ENCODE data around the gene KCNC3. TPM values are rescaled to one million over a fixed set of nuclear protein-coding genes. Genes with fewer than 3 reads are reported as not detected.

The KCNC3 gene
- total RNA-seq, 2 experiments from 2014 or later = 4.2 to 4.3 TPM

DNA sequence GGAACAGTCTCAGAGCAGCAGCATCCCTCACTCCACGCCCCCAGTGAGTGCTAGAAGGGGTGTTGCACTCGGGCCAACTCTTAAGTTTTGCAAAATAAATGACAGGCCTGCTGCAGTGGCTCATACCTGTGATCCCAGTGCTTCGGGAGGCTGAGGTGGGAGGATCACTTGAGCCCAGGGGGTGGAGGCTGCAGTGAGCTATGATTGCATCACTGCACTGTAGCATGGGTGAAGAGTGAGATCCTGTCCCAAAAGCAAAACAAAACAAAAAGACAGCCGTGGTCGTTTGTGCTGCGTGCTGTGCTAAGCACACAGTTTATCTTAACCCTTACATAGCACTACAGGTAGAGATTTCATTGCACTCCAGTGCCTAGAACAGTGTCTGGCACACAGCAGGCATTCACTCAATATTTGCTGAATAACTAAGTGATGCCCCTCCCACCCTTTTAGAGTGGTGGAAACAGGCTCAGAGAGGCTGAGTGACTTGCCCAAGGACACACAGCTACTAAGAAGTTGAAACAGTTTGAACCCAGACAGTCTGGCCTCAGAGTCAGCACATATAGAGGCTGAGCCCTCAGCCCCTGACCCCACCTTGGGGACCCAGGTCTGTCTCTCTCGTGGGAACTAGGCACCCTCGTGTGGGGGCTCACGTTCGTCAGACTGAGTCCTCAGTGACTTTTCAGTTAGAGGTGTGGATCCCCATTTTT, 18.3 kb downstream of the KCNC3 start:
- POLR2A ChIA-PET = no interaction called here
- DNase-seq = no peak
- no peak overlapping the region for H3K4me3 Mint-ChIP-seq
- H3K27me3 Mint-ChIP-seq = peaks cover 58% of the 10 kb centered on the region
- no peaks in the 10 kb centered on the region for H3K9me3 Mint-ChIP-seq
- no peak overlapping the region for H3K27ac Mint-ChIP-seq
- CTCF ChIA-PET = no interaction called here
- H3K36me3 Mint-ChIP-seq (ENCODE audit: low read depth) = no peaks in the 10 kb centered on the region
- peaks cover 7% of the 10 kb centered on the region for H3K4me1 Mint-ChIP-seq

DNA sequence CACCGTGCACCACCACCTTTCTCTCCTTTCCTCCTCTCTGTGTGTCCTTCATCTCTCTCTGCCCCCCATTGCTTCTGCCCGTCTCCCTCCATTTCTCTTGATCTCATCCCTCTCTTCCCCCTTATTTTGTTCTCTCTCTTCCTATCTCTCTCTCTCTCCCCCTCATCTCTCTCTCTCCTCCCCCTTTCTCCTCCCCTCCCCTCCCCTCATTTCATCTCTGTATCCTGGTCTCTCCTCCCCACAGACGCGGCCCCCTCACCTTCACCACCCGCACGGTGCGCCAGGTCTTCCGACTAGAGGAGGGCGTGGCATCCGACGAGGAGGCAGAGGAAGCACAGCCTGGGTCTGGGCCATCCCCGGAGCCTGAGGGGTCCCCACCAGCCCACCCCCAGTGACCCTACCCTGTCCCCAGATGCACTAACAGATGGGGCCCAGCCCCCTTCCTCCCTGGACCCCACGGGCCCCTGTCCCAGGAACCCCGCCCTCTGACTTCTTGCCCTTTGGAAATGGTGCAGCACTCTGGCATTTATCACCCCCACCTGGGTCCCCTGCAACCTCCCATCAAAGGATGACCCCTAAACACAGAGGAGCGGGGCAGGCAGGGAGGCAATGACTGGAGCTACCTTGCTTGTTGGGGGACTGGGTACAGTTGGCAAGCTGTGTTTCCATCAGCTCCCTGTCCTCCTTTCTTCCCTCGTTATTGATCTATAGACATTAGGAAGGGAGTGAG, 19.6 kb downstream of the KCNC3 start:
- Mint-ChIP-seq H3K4me1 (peaks cover 2% of the 10 kb centered on the region), H3K9me3 (no peaks in the 10 kb centered on the region), H3K27ac (no peak overlapping the region), H3K4me3 (no peak overlapping the region), H3K27me3 (peaks cover 58% of the 10 kb centered on the region), H3K36me3 (ENCODE audit: low read depth) (no peaks in the 10 kb centered on the region)
- POLR2A ChIA-PET = no interaction called here
- CTCF ChIA-PET = no interaction called here
- DNase-seq = no peak

DNA sequence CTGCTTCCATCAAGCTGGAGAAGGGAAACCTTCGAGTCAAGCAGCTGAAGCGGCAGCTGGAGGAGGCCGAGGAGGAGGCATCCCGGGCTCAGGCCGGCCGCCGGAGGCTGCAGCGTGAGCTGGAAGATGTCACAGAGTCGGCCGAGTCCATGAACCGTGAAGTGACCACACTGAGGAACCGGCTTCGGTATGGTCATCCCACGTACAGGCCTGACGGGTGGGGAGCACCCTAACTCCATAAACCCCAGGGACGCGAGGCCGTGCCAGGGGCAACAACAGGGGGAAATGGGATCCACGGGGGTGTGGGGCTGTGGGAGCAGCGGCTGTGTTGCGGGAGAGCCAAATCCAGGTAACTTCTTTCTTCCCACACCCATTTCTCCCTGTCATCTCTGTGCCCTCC, 20.2 kb downstream of the KCNC3 start:
- H3K27me3 Mint-ChIP-seq = peaks cover 54% of the 10 kb centered on the region
- H3K4me1 Mint-ChIP-seq = peaks cover 2% of the 10 kb centered on the region
- no peaks in the 10 kb centered on the region for H3K36me3 Mint-ChIP-seq (ENCODE audit: low read depth)
- ChIA-PET POLR2A (no interaction called here), CTCF (no interaction called here)
- H3K4me3 Mint-ChIP-seq = no peak overlapping the region
- no peak overlapping the region for H3K27ac Mint-ChIP-seq
- no peak for DNase-seq
- H3K9me3 Mint-ChIP-seq = no peaks in the 10 kb centered on the region

DNA sequence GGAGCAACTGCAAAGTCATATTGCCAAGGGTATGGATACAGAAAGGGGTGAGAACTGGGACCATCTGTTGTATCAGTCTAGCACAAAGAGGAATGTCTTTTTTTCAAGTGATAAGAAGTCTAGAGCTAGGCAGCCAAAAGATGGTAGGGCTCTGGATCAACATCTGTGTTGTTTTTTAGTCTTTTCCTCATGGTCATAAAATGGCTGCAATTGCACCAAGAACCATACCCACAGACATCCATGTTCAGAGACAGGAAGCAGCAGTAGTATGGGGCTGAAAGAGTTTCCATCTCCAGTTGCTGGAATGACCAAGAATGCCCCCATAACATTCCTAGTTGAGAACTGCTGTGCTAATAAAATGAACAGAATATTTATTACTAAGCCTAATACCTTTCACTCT, 25.6 kb downstream of the KCNC3 start:
- peaks cover 17% of the 10 kb centered on the region for H3K4me1 Mint-ChIP-seq
- peaks cover 24% of the 10 kb centered on the region for H3K27me3 Mint-ChIP-seq
- ChIA-PET POLR2A (no interaction called here), CTCF (no interaction called here)
- H3K9me3 Mint-ChIP-seq = no peaks in the 10 kb centered on the region
- no peak overlapping the region for H3K4me3 Mint-ChIP-seq
- DNase-seq = no peak
- H3K27ac Mint-ChIP-seq = no peak overlapping the region
- H3K36me3 Mint-ChIP-seq (ENCODE audit: low read depth) = no peaks in the 10 kb centered on the region

DNA sequence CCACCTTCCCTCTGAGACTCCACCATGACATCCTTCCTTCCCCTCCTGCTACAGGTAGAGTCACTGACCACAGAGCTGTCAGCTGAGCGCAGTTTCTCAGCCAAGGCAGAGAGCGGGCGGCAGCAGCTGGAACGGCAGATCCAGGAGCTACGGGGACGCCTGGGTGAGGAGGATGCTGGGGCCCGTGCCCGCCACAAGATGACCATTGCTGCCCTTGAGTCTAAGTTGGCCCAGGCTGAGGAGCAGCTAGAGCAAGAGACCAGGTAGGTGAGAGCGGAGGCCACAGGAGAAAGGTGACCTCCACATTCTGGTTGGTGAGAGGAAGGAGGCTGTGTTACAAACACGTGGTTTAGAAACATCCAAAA, 27.6 kb downstream of the KCNC3 start:
- H3K9me3 Mint-ChIP-seq = no peaks in the 10 kb centered on the region
- no peaks in the 10 kb centered on the region for H3K36me3 Mint-ChIP-seq (ENCODE audit: low read depth)
- H3K4me3 Mint-ChIP-seq = no peak overlapping the region
- ChIA-PET CTCF (interaction anchor here (1.5 to 1.8 kb wide), 2 partner anchors 166 to 254 kb away, joined by 3 to 4 read pairs; no protein-coding TSS in a partner anchor), POLR2A (interaction anchor here (1.5 kb wide), 1 partner anchor 31 kb away, joined by 3 read pairs; no protein-coding TSS in a partner anchor)
- peaks cover 15% of the 10 kb centered on the region for H3K27me3 Mint-ChIP-seq
- H3K27ac Mint-ChIP-seq = no peak overlapping the region
- peaks cover 17% of the 10 kb centered on the region for H3K4me1 Mint-ChIP-seq
- DNase-seq = no peak

DNA sequence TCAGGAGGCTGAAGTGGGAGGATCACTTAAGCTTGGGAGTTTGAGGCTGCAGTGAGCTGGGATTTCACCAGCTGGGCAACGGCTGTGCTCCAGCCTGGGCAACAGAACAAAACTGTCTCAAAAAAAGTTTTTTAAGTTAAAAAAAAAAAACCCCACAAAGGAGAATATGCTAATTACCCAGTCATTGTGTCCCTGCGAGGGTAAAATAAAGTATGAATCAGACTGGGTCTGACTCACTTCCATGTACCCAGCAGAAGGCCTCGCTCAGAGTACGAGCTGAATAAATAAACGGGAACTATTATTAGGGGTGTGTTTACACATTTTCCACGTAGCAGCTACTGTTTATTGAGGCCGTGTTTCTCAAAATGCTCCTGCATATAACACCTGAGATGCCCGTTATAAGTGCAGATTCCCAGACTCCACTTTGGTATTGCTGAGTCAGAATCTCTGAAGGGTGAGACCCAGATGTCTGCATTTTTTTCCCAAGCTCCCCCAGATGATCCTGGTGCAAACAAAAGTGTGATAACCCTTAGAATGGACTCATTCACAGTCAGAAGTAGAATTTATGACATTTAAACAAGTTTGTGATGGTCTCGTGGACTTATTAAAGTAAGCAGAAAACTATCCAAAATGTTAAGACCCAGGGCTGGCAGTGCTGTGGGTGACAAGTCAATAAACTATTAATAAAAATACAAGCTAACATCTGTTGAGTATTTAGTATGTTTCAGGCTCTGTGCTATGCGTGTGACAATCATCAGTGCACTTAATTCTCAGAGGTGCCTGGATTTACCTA, 28.2 kb downstream of the KCNC3 start:
- H3K36me3 Mint-ChIP-seq (ENCODE audit: low read depth) = no peaks in the 10 kb centered on the region
- H3K27ac Mint-ChIP-seq = no peak overlapping the region
- no peak overlapping the region for H3K4me3 Mint-ChIP-seq
- ChIA-PET CTCF (interaction anchor here (0.8 to 1.8 kb wide), 3 partner anchors 42 to 255 kb away, joined by 3 to 4 read pairs (median 3); no protein-coding TSS in a partner anchor), POLR2A (interaction anchor here (1.5 kb wide), 1 partner anchor 32 kb away, joined by 3 read pairs; no protein-coding TSS in a partner anchor)
- DNase-seq = no peak
- H3K27me3 Mint-ChIP-seq = peaks cover 15% of the 10 kb centered on the region
- H3K9me3 Mint-ChIP-seq = no peaks in the 10 kb centered on the region
- peaks cover 17% of the 10 kb centered on the region for H3K4me1 Mint-ChIP-seq

DNA sequence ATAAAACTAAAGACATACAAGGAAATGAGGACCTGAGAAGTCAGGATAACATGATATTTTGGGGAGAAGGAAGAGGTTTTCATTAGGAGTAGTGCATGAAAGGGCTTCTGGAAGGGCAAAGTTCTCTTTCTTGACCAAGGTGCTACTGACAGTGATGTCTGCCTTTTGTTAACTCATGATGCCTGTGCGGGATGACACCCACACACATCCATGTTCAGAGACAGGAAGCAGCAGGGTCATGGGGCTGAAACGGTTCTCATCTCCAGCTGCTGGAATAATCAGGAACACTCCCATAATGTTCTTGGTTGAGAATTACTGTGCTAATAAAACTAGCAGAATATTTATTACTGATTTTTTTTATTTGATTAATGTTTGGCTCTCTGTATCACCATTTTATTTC, 29.1 kb downstream of the KCNC3 start:
- Mint-ChIP-seq H3K4me1 (peaks cover 17% of the 10 kb centered on the region), H3K36me3 (ENCODE audit: low read depth) (no peaks in the 10 kb centered on the region), H3K27me3 (peaks cover 13% of the 10 kb centered on the region), H3K9me3 (no peaks in the 10 kb centered on the region), H3K27ac (no peak overlapping the region), H3K4me3 (no peak overlapping the region)
- no peak for DNase-seq
- ChIA-PET CTCF (interaction anchor here (1.5 to 1.8 kb wide), 2 partner anchors 164 to 256 kb away, joined by 3 to 4 read pairs; no protein-coding TSS in a partner anchor), POLR2A (no interaction called here)

DNA sequence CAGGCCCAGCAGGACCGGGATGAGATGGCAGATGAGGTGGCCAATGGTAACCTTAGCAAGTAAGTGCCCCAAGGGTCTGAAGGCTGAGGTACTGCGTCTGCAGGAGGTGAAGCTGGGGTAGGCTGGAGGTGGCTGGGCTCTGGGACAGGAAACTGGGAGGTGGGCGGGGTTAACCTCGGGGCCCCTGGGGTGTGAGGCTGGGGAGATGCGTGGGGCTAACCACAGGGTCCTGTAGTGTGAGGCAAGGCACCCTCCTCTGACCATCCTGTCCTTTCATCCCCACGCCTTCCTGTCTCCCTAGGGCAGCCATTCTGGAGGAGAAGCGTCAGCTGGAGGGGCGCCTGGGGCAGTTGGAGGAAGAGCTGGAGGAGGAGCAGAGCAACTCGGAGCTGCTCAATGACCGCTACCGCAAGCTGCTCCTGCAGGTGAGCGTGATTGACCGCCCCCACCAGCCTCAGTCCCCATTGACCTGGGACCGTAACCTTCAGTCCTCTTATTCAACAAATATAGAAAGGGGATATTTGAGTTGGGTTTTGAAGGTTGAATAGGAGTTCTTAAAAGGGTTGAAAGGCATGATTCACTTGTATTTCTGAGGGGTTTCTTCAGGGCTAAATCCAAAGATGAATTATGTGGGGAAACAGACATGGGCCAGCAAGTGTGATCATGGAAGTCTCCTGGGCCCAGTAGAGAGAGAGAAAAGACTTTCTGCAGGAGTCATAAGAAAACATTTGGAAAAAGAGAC, 35.7 kb downstream of the KCNC3 start:
- H3K27me3 Mint-ChIP-seq = peaks cover 5% of the 10 kb centered on the region
- ChIA-PET POLR2A (no interaction called here), CTCF (no interaction called here)

DNA sequence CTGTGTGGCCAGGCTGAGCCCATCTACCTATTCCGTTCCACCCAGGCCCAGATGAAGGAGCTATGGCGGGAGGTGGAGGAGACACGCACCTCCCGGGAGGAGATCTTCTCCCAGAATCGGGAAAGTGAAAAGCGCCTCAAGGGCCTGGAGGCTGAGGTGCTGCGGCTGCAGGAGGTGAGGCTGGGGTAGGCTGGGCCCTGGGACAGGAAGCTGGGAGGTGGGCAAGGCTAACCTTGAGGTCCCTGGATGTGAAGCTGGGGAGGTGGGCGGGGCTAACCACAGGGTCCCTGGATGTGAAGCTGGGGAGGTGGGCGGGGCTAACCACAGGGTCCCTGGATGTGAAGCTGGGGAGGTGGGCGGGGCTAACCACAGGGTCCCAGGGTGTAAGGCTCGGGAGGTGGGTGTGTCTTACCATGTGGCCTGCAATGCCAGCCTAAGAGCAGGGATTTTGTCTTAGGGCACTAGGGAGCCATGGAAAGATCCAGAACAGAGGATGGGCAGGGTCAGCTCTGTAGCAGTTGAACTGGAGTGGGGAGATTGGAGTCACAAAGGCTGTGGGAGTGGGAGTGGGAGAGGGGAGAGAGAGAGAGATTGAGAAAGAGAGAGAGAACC, 36.9 kb downstream of the KCNC3 start:
- POLR2A ChIA-PET = no interaction called here
- Mint-ChIP-seq H3K4me3 (no peak overlapping the region), H3K36me3 (ENCODE audit: low read depth) (no peaks in the 10 kb centered on the region), H3K4me1 (no peaks in the 10 kb centered on the region), H3K9me3 (peaks cover 5% of the 10 kb centered on the region), H3K27me3 (peaks cover 5% of the 10 kb centered on the region), H3K27ac (no peak overlapping the region)
- CTCF ChIA-PET = no interaction called here
- no peak for DNase-seq

More for the DNA sequence above, 35.7 kb downstream of the KCNC3 start:
- Mint-ChIP-seq H3K36me3 (ENCODE audit: low read depth) (no peaks in the 10 kb centered on the region), H3K4me3 (no peak overlapping the region), H3K9me3 (peaks cover 2% of the 10 kb centered on the region), H3K27ac (no peak overlapping the region), H3K4me1 (no peaks in the 10 kb centered on the region)
- no peak for DNase-seq

DNA sequence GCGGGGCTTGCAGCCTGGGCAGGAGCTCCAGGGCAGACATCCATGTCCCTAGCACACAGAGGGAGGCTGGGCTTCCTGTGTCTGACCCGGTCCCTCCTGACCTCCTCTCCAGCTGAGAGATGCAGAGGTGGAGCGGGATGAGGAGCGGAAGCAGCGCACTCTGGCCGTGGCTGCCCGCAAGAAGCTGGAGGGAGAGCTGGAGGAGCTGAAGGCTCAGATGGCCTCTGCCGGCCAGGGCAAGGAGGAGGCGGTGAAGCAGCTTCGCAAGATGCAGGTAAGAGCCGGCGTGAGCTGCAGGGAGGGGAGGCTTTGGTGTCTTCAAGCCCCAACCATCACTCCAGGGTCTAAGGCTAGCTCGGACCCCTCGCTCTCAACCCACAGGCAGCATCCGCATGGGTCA, 38.4 kb downstream of the KCNC3 start:
- H3K27me3 Mint-ChIP-seq = peaks cover 6% of the 10 kb centered on the region
- H3K27ac Mint-ChIP-seq = no peak overlapping the region
- no peak overlapping the region for H3K4me3 Mint-ChIP-seq
- peaks cover 9% of the 10 kb centered on the region for H3K9me3 Mint-ChIP-seq
- POLR2A ChIA-PET = no interaction called here
- CTCF ChIA-PET = no interaction called here
- H3K4me1 Mint-ChIP-seq = no peaks in the 10 kb centered on the region
- no peak for DNase-seq
- H3K36me3 Mint-ChIP-seq (ENCODE audit: low read depth) = no peaks in the 10 kb centered on the region

DNA sequence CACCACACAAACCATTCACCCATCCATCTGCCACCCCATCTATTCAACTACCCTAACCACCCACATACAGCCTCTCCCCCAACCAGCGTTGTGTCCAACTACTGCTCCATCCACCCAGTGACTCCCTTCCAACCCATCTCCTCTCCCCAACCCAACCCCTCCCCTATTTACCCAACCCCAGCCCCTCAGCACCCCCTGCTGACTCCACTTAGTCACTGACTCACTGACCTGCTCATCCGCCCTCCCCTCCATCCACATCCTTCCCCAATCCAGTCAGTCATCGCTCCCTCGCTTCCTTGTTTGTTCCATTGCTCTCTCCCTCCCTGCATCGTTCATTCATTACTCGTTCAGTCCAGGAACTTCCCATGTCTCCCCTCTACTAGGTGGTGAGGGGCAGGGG, 39.2 kb downstream of the KCNC3 start:
- no peak for DNase-seq
- Mint-ChIP-seq H3K27ac (no peak overlapping the region), H3K4me3 (no peak overlapping the region), H3K4me1 (no peaks in the 10 kb centered on the region), H3K9me3 (peaks cover 11% of the 10 kb centered on the region), H3K36me3 (ENCODE audit: low read depth) (no peaks in the 10 kb centered on the region), H3K27me3 (peaks cover 10% of the 10 kb centered on the region)
- CTCF ChIA-PET = no interaction called here
- POLR2A ChIA-PET = no interaction called here

DNA sequence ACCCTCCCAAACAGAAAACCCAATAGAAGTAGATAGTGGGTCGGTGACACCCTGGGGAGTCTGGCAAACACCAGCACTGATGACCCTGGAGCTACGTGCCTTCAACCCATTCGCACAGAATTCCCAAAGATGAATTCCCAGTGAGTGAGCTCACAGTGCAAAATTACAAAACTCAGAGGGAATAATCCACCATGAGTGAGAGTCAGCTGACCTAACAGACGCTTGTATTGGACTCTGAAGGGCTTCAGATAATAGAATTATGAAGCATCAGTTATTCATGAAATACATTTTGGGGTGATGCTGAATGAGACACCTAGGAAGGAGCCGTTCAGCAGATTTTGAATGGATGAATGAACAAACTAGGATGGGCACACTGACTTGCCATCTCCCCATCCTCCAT, 40.2 kb downstream of the KCNC3 start:
- H3K36me3 Mint-ChIP-seq (ENCODE audit: low read depth) = no peaks in the 10 kb centered on the region
- POLR2A ChIA-PET = no interaction called here
- H3K9me3 Mint-ChIP-seq = peaks cover 11% of the 10 kb centered on the region
- H3K27ac Mint-ChIP-seq = no peak overlapping the region
- H3K27me3 Mint-ChIP-seq = peaks cover 9% of the 10 kb centered on the region
- no peak overlapping the region for H3K4me3 Mint-ChIP-seq
- H3K4me1 Mint-ChIP-seq = no peaks in the 10 kb centered on the region
- CTCF ChIA-PET = no interaction called here
- no peak for DNase-seq

All from activated CD4-positive, alpha-beta memory T cell treated with anti-CD3 and anti-CD28 coated beads, Interleukin-2, amount 10 ng/mL, durations not matched to agents 7 days and 5 days (primary cell).